BE2C (cell line): ENCODE data around the gene TADA1.

Experiments
- DNase-seq: peaks from one replicate; pipeline ENCODE4 v3.0.0-alpha.2; 2020
- H3K27me3 ChIP-seq: fragments of 250-450 bp; sonication (Bioruptor Pico); 2 replicates; pipeline ENCODE4 v1.5.1; 2020; ENCODE audit warnings: mild to moderate bottlenecking
- H3K36me3 ChIP-seq: fragments of 250-450 bp; sonication (Bioruptor Pico); 2 replicates; pipeline ENCODE4 v1.5.1; 2020; ENCODE audit warnings: mild to moderate bottlenecking
- H3K4me1 ChIP-seq: fragments of 250-450 bp; sonication (Bioruptor Pico); 2 replicates; pipeline ENCODE4 v1.5.1; 2020
- H3K4me3 ChIP-seq: 2 replicates; pipeline ENCODE4 v1.5.1; 2011; ENCODE audit warnings: low read depth, low read length
- H3K9me3 ChIP-seq: fragments of 250-450 bp; sonication (Bioruptor Pico); 2 replicates; pipeline ENCODE4 v1.5.1; 2020
- TF ChIP-seq, protein P1 (sequence below): IDR thresholded peaks from 2 replicates; pipeline ENCODE4 v1.5.1; 2012; ENCODE audit warnings: mild to moderate bottlenecking, low read depth, low read length

Gene TADA1

DNA sequence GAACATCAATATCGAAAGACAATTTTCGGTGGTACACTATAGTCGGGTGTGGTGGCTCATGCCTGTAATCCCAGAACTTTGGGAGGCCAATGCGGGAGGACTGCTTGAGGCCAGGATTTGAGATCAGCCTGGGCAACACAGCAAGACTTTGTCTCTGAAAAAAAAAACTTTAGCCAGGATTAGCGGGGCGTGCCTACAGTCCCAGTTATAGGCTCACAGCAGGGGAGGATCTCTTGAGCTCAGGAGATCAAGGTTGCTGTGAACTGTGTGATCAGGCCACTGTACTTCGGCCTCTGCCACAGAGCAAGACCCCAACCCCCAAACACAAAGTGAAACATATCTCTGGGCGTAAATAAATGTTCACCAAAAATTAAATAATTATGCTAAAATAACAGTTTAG, 1.6 kb downstream of the TADA1 start:
- Histone ChIP-seq H3K9me3 (no peaks in the 10 kb centered on the region), H3K36me3 (no peaks in the 10 kb centered on the region), H3K4me3 (no peak overlapping the region), H3K27me3 (no peaks in the 10 kb centered on the region), H3K4me1 (no peaks in the 10 kb centered on the region; the same call in 1 of the 2 replicates)
- no peak for DNase-seq
- TF ChIP-seq, protein P1, sequence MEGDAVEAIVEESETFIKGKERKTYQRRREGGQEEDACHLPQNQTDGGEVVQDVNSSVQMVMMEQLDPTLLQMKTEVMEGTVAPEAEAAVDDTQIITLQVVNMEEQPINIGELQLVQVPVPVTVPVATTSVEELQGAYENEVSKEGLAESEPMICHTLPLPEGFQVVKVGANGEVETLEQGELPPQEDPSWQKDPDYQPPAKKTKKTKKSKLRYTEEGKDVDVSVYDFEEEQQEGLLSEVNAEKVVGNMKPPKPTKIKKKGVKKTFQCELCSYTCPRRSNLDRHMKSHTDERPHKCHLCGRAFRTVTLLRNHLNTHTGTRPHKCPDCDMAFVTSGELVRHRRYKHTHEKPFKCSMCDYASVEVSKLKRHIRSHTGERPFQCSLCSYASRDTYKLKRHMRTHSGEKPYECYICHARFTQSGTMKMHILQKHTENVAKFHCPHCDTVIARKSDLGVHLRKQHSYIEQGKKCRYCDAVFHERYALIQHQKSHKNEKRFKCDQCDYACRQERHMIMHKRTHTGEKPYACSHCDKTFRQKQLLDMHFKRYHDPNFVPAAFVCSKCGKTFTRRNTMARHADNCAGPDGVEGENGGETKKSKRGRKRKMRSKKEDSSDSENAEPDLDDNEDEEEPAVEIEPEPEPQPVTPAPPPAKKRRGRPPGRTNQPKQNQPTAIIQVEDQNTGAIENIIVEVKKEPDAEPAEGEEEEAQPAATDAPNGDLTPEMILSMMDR = no peak

DNA sequence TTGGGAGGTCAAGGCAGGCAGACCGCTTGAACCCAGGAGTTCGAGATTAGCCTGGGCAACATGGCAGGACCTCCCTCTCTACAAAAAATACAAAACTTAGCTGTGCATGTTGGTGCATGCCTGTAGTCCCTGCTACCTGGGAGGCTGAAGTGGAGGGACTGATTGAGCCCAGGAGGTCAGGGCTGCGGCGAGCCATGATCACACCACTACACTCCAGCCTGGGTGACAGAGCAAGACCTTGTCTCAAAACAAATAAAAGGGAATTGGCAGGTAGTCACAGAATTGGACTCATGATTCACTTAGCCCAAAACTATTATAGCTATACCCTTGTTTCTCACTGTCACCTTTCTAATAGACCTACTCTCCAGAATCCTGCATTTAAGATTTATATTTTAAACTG, 5.5 kb downstream of the TADA1 start:
- Histone ChIP-seq H3K4me3 (no peak overlapping the region), H3K36me3 (peaks cover 16% of the 10 kb centered on the region), H3K9me3 (no peaks in the 10 kb centered on the region), H3K27me3 (no peaks in the 10 kb centered on the region), H3K4me1 (peaks cover 2% of the 10 kb centered on the region; the same call in 1 of the 2 replicates)
- no peak for DNase-seq
- TF ChIP-seq, protein P1 = no peak

DNA sequence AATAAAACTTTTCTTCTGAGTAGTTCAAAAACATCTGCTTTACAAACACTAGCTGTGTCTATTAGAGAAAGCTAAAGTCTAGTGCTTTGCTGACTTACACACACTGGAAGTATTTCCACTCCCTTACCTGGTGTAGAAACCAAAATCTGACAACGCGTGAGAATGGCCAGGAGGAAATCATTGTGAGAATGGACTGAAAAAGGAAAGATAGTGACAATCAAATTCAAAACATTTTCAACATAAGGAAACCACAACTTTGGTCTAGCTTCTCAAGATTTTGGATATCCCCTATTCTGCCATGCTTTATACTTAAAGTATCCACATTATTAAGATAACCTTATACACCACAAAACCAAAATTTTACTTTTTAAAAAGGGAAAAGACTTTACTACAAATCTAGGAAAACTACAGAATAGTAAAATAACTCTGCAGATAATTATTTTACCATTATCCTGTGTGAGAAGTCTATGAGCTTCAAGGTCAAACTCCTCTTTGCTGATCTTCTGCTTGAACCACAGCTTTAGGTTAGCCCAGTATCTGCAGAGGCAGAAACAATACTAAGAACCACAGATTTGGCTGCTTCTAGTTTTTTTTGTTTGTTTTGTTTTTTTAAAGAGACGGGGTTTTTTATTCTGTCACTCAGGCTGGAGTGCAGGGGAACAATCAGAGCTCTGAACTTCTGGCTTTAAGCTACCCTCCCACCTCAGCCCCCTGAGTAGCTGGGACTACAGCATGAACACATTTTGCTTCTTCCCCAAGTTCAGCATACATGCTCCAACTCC, 6.6 kb downstream of the TADA1 start:
- Histone ChIP-seq H3K36me3 (peaks cover 16% of the 10 kb centered on the region), H3K4me3 (no peak overlapping the region), H3K27me3 (no peaks in the 10 kb centered on the region), H3K4me1 (peaks cover 2% of the 10 kb centered on the region; the same call in 1 of the 2 replicates), H3K9me3 (no peaks in the 10 kb centered on the region)
- DNase-seq = no peak
- TF ChIP-seq, protein P1 = no peak

DNA sequence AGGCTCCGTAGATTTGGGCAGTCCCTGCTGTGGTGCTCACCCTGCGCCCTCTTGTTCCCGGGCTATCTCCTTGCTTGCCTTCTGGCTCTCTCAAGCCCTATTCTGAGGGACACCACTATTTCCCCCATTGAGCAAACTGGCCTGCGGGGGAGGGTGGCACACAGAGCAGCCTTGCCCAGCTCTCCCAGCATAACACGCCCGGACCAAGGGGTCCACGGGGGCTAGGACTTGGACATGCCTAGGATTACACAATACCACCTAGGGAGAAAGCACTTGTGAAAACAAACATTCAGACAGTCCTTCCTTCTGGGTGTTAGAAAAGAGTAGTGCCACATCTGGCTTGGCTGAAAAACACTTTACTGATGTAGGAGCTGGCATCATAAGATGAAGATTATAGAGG, 7.4 kb downstream of the TADA1 start:
- TF ChIP-seq, protein P1 = no peak
- peaks cover 2% of the 10 kb centered on the region; the same call in 1 of the 2 replicates for H3K4me1 ChIP-seq

DNA sequence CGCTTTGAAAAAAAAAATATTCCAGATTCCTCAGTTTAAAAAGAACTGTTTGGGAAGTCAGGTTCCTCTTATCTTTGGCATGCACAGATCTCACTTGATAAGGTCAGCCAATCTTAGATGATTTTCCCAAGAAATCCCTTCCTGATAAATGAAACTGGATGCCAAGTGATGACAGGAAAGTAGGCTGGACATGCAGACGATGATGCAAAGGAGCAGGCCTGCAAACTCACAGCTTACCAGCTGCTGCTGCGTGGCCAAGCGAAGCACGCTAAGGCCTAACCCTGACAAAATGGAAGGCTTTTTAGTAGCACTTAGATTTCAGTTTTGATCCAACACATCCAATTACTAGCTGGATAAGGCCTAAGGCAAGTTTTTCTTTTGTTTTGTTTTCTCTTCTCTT, 10.1 kb downstream of the TADA1 start:
- Histone ChIP-seq H3K4me3 (no peak overlapping the region), H3K36me3 (peaks cover 43% of the 10 kb centered on the region), H3K9me3 (no peaks in the 10 kb centered on the region), H3K27me3 (no peaks in the 10 kb centered on the region), H3K4me1 (peaks cover 2% of the 10 kb centered on the region; the same call in 1 of the 2 replicates)
- TF ChIP-seq, protein P1 = no peak
- no peak for DNase-seq

More for the DNA sequence above, 7.4 kb downstream of the TADA1 start:
- no peak for DNase-seq
- Histone ChIP-seq H3K4me3 (no peak overlapping the region), H3K9me3 (no peaks in the 10 kb centered on the region), H3K36me3 (peaks cover 19% of the 10 kb centered on the region), H3K27me3 (no peaks in the 10 kb centered on the region)

DNA sequence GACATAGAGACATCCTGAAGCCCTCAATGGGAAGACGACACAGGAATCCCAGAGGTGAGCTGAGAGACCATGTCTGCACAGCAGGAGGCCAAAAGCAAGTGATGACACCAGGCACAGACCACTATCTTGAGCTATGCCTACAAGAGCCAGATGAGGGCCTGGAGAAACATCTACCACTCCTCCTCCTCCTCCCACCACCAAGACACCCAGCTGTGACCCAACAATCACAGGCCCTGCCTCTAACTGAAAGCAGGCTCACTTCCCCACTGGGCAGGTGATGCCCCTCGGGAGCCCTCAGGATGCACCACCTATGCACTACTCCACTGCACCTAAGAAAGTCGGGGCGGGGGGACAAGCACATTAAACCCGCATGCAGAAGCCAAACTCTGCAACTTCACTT, 16.5 kb downstream of the TADA1 start:
- Histone ChIP-seq H3K27me3 (no peaks in the 10 kb centered on the region), H3K9me3 (no peaks in the 10 kb centered on the region), H3K36me3 (peaks cover 80% of the 10 kb centered on the region), H3K4me3 (no peak overlapping the region), H3K4me1 (no peaks in the 10 kb centered on the region)
- TF ChIP-seq, protein P1 = no peak
- DNase-seq = no peak
